Epithelial cell of esophagus (primary cell): ENCODE data around the gene CHRNA4.

Experiments
- DNase-seq: peaks from one replicate; pipeline ENCODE4 v3.0.0; 2010; ENCODE audit warnings: low read depth
- H3K4me3 ChIP-seq: 2 replicates; pipeline ENCODE4 v1.5.1; 2011; ENCODE audit warnings: mild to moderate bottlenecking, low read length, control low read depth
- CTCF ChIP-seq: IDR thresholded peaks from 2 replicates; pipeline ENCODE4 v1.5.1; 2011; ENCODE audit warnings: low read depth, mild to moderate bottlenecking, low read length, control low read depth, inconsistent platforms; ENCODE audit not compliant: insufficient read depth; ENCODE audit errors: missing control alignments

Gene CHRNA4

GRCh38 chr20:63314015-63314471 lies 47.1 kb downstream of the CHRNA4 start:
- no peak for DNase-seq
- H3K4me3 ChIP-seq = no peak overlapping the region
- no peak for TF ChIP-seq CTCF

- DNase-seq = no peak
- TF ChIP-seq CTCF = no peak
- no peak overlapping the region for H3K4me3 ChIP-seq
These were observed 47.7 kb downstream of the CHRNA4 start for GRCh38 chr20:63313349-63314014.

GRCh38 chr20:63312690-63313348 lies 48.3 kb downstream of the CHRNA4 start:
- TF ChIP-seq CTCF = no peak
- H3K4me3 ChIP-seq = no peak overlapping the region
- no peak for DNase-seq

- no peak for TF ChIP-seq CTCF
- DNase-seq = no peak
- no peak overlapping the region for H3K4me3 ChIP-seq
These were observed 48.9 kb downstream of the CHRNA4 start for GRCh38 chr20:63312273-63312672.

GRCh38 chr20:63311833-63312243 lies 49.3 kb downstream of the CHRNA4 start:
- no peak overlapping the region for H3K4me3 ChIP-seq
- no peak for TF ChIP-seq CTCF
- DNase-seq = no peak

- no peak for TF ChIP-seq CTCF
- no peak overlapping the region for H3K4me3 ChIP-seq
- no peak for DNase-seq
These were observed 49.8 kb downstream of the CHRNA4 start for GRCh38 chr20:63311186-63311832.
